Anterior cingulate cortex (tissue), 58 donors: Measurements from ENCODE around the gene ADM5.
"Not testable (repeated sequence)": the region's sequence is repeated elsewhere in the genome, so short reads cannot be mapped to it uniquely, and the experiment has no call there.

Source experiments
- DNase-seq, 58 donors: peaks; one replicate each; lab custom pipeline; 2025; lab: John Stamatoyannopoulos, UW

Gene ADM5

GRCh38 chr19:49692147-49692506 lies 2.7 kb downstream of the ADM5 start:
- DNase-seq = peak in 31 of 58 donors; percentile 7 to 65 (median 25)

- no peak for DNase-seq
Measured at GRCh38 chr19:49696115-49696514, 6.7 kb downstream of the ADM5 start.

- no peak for DNase-seq
Measured at GRCh38 chr19:49696865-49697264, 7.5 kb downstream of the ADM5 start.

- no peak for DNase-seq
Measured at GRCh38 chr19:49699364-49699763, 10.0 kb downstream of the ADM5 start.

- DNase-seq = no peak
Measured at GRCh38 chr19:49700563-49700962, 11.2 kb downstream of the ADM5 start.

- no peak for DNase-seq
Measured at GRCh38 chr19:49701271-49701786, 11.9 kb downstream of the ADM5 start.

GRCh38 chr19:49704888-49705642 lies 15.7 kb downstream of the ADM5 start:
- DNase-seq = no peak

- no peak for DNase-seq
Measured at GRCh38 chr19:49705919-49706318, 16.5 kb downstream of the ADM5 start.

- no peak for DNase-seq
Measured at GRCh38 chr19:49710372-49710951, 21.1 kb downstream of the ADM5 start.

GRCh38 chr19:49712397-49712859 lies 23.0 kb downstream of the ADM5 start:
- DNase-seq = peak in 4 of 58 donors; percentile 4 to 32 (median 18)

- DNase-seq = no peak
Measured at GRCh38 chr19:49713236-49713845, 23.9 kb downstream of the ADM5 start.

GRCh38 chr19:49716154-49716553 lies 26.8 kb downstream of the ADM5 start:
- no peak for DNase-seq

GRCh38 chr19:49718511-49718910 lies 29.1 kb downstream of the ADM5 start:
- no peak for DNase-seq

- no peak for DNase-seq
Measured at GRCh38 chr19:49718991-49719390, 29.6 kb downstream of the ADM5 start.

- DNase-seq = not testable (repeated sequence)
Measured at GRCh38 chr19:49719420-49719819, 30.0 kb downstream of the ADM5 start.

- peak in 2 of 58 donors; percentile 7 to 18 for DNase-seq
Measured at GRCh38 chr19:49727217-49728030, 38.0 kb downstream of the ADM5 start.

- DNase-seq = no peak
Measured at GRCh38 chr19:49730166-49730565, 40.8 kb downstream of the ADM5 start.

GRCh38 chr19:49738268-49738667 lies 48.9 kb downstream of the ADM5 start:
- no peak for DNase-seq

GRCh38 chr19:49739098-49739497 lies 49.7 kb downstream of the ADM5 start:
- DNase-seq = no peak

GRCh38 chr19:49739933-49740332 lies 50.5 kb downstream of the ADM5 start:
- no peak for DNase-seq
